ENCODE measurements around the gene NRXN3. TPM values are rescaled to one million over a fixed set of nuclear protein-coding genes. Genes with fewer than 3 reads are reported as not detected.

NRXN3 gene
- total and polyA plus RNA-seq, 2 experiments from 2014 or later: 0.69 to 1.5 TPM

DNA sequence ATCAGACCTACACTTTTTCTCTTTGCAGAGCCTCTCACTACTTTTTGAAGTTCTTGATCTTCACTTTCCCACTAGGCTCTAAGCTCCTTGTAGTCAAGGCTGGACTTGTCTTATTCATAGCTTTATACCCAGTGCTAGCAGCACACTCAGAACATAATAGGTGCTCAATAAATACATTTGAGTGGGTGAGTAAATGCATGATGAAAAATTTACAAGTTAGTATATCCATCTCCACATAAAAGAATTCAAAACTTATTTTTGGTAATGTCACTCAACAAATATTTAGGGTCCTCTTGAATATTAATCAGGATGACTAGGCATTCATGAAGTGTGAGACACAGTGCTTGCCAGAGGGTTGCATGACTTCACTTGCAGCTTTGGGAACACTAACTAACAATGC lies 52.6 kb downstream of the NRXN3 start:
- DNase-seq (ENCODE audit: low read depth in 1 of 2, low spot score in 1 of 2): no peak
- no peaks in the 10 kb centered on the region for H3K36me3 ChIP-seq
- H3K4me3 ChIP-seq: no peak overlapping the region
- no peak overlapping the region for H3K27ac ChIP-seq
- H3K9me3 ChIP-seq (ENCODE audit: low read depth): no peaks in the 10 kb centered on the region
- H3K27me3 ChIP-seq: peaks cover 6% of the 10 kb centered on the region
- TF ChIP-seq, protein P1, sequence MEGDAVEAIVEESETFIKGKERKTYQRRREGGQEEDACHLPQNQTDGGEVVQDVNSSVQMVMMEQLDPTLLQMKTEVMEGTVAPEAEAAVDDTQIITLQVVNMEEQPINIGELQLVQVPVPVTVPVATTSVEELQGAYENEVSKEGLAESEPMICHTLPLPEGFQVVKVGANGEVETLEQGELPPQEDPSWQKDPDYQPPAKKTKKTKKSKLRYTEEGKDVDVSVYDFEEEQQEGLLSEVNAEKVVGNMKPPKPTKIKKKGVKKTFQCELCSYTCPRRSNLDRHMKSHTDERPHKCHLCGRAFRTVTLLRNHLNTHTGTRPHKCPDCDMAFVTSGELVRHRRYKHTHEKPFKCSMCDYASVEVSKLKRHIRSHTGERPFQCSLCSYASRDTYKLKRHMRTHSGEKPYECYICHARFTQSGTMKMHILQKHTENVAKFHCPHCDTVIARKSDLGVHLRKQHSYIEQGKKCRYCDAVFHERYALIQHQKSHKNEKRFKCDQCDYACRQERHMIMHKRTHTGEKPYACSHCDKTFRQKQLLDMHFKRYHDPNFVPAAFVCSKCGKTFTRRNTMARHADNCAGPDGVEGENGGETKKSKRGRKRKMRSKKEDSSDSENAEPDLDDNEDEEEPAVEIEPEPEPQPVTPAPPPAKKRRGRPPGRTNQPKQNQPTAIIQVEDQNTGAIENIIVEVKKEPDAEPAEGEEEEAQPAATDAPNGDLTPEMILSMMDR (IDR thresholded peaks at IDR 0.05; ENCODE audit: low read depth, low read length): no peak
- no peaks in the 10 kb centered on the region for H3K4me1 ChIP-seq (ENCODE audit: low read depth)

DNA sequence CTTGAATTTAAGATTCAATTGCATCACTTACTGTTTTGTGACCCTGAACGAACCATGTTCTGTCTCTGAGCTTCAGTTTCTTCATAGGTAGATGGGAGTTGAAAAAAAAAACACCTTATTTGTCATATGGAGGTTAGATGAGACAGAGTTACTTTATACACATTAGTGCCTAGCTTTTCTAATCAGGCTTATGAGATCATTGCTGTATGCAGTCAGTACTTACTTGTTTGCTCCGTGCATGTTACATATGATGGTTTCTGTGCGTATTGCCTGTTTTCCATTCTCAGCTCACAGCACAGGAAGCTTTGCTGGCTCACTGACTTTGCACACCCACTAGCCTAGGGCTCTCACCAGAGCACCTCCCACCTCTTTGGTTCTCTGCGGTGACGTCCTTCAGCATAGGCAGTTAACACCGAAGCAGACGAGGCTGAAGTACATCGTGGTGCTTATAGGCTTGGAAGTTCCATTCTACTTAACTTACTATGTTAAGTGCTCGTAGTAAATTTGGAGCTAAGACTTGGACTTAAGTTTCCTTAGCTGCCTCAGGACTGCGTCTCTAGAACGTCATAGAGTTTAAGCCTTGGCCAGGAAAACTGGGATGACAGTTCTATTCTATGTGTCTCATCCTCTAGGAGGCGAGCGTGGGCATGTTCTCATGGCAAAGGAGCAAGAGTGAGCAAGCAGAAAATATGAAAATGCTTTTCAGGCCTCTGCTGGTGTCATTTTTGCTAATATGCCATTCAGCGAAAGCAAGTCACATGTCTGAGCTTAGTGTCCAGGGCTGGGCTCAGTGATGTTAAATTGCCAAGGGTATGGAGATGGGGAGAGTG lies 57.3 kb downstream of the NRXN3 start:
- Histone ChIP-seq H3K4me3 (no peak overlapping the region), H3K9me3 (ENCODE audit: low read depth) (no peaks in the 10 kb centered on the region), H3K27me3 (peaks cover 24% of the 10 kb centered on the region), H3K36me3 (no peaks in the 10 kb centered on the region), H3K4me1 (ENCODE audit: low read depth) (no peaks in the 10 kb centered on the region), H3K27ac (no peak overlapping the region)
- DNase-seq (ENCODE audit: low read depth in 1 of 2, low spot score in 1 of 2): no peak
- TF ChIP-seq, protein P1 (IDR thresholded peaks at IDR 0.05; ENCODE audit: low read depth, low read length): no peak

DNA sequence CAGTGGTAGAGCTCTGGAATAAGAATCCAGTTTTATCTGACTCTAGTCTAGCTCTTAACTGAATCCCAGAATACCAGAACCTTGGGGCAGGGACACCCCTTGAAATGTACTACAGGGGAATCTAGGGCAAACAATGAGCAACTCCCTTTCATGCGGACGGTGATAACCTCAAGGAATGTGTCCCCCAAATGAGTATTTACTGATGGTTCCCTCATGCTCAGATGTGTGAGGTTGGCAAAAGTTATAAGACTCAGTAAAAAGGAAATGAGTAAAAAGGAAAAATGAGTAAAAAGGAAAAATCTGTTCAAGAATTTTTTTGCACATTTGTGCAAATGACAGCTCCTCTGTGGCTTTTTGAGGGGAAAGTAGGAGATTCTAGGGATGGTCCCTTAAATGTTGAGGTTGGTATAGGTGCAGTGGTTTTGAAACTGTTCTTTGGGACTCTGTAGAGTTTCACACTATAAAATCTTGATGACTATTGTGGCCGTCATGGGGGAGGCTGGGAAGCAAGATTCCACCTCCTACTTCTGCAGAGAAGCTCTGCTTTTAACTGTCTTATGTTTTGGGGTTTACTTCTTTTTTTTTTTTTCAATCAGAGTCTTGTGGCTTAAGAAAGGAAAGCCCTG lies 58.6 kb downstream of the NRXN3 start:
- no peaks in the 10 kb centered on the region for H3K4me1 ChIP-seq (ENCODE audit: low read depth)
- no peak for DNase-seq (ENCODE audit: low read depth in 1 of 2, low spot score in 1 of 2)
- H3K9me3 ChIP-seq (ENCODE audit: low read depth): no peaks in the 10 kb centered on the region
- no peak overlapping the region for H3K4me3 ChIP-seq
- TF ChIP-seq, protein P1 (IDR thresholded peaks at IDR 0.05; ENCODE audit: low read depth, low read length): no peak
- H3K27ac ChIP-seq: no peak overlapping the region
- peaks cover 19% of the 10 kb centered on the region for H3K27me3 ChIP-seq
- no peaks in the 10 kb centered on the region for H3K36me3 ChIP-seq

DNA sequence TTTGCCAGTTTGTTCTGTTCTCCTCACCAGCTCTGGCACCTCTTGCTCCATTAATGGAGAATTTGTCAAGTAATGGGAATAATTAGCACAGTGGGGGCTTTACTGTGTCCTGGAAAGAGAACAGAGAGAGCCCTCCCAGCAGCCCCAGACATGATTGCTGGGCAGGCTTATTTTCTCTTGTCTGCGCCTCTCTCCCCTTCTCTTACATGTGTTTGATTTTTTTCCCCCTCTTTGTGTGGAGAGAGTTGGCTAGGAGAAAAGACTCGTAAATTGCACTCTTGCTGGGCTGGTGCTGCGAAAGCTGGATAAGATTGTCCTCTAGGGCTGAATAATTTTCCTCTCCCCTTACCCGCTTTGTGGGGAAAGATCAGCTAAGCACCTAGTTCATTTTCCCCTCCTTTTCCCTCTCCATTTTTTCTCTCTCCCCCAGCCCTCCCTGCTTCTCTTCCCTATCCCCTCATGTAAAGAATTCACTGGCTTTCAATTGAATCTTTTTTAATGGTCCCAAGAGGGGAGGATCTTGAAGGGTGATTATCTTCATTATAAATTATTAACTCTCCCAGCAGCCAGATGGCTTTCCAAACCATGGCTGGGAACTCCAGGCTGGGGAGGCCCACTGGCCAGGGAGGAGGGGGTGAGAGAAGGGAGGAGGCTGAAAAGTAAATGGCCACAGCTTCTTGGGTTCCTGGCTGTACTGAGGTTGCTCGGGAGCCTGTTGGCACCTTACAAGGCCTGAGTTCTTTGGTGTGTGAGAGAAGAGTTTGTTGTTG lies 62.2 kb downstream of the NRXN3 start:
- Histone ChIP-seq H3K9me3 (ENCODE audit: low read depth) (no peaks in the 10 kb centered on the region), H3K4me1 (ENCODE audit: low read depth) (no peaks in the 10 kb centered on the region), H3K36me3 (no peaks in the 10 kb centered on the region), H3K27ac (no peak overlapping the region), H3K27me3 (peaks cover 19% of the 10 kb centered on the region), H3K4me3 (no peak overlapping the region)
- TF ChIP-seq, protein P1 (IDR thresholded peaks at IDR 0.05; ENCODE audit: low read depth, low read length): no peak
- no peak for DNase-seq (ENCODE audit: low read depth in 1 of 2, low spot score in 1 of 2)

DNA sequence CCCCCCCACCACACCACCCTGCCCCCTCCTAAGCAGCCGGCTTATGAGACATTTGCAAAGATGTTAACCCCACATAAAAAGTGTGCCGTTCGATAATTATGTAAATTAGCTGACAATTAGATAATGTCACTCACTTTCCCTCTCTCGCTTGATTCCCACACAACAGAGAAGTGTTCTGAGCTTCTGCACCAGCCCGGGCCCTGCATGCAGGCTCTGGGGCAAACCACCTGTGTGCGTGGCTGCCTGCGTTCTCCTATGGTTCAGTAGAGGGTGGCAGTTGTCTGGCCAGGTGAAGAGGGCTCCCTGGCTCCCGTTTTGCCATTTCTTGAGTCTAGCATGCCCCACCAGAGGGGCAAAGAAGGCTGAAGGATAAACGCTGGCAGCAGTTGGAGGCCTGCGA lies 68.0 kb downstream of the NRXN3 start:
- Histone ChIP-seq H3K4me3 (no peak overlapping the region), H3K4me1 (ENCODE audit: low read depth) (no peaks in the 10 kb centered on the region), H3K36me3 (no peaks in the 10 kb centered on the region), H3K27me3 (peaks cover 6% of the 10 kb centered on the region), H3K9me3 (ENCODE audit: low read depth) (no peaks in the 10 kb centered on the region), H3K27ac (no peak overlapping the region)
- TF ChIP-seq, protein P1 (IDR thresholded peaks at IDR 0.05; ENCODE audit: low read depth, low read length): no peak
- no peak for DNase-seq (ENCODE audit: low read depth in 1 of 2, low spot score in 1 of 2)

All from cardiac muscle cell (in vitro differentiated cells and primary cell).